ENCODE data around the gene RGMA.
"Not testable (repeated sequence)": the region's sequence is repeated elsewhere in the genome, so short reads cannot be mapped to it uniquely, and the experiment has no call there.

The RGMA gene

DNA sequence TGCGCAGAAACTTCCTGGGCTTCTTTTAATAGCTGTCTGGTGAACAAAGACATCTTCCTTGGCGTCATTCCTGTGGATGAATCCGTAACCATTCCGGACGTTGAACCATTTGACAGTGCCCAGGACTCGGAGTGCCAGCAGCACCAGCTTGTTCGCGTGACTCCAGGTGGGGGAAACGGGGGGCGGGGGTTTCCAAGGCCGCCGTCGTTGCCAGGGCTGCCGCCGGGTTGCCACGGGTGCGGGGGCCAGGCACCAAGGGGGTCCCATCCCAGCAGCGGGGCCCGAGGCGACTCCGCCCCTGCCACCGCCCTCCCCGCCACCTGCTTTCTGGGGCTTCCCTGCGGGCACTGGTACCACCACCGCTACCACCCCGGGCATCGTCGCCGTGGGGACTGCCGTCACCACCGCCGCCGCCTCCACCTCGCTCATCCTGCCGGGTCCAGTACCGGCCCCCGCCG lies 22.8 kb downstream of the RGMA start:
- no peak for DNase-seq

DNA sequence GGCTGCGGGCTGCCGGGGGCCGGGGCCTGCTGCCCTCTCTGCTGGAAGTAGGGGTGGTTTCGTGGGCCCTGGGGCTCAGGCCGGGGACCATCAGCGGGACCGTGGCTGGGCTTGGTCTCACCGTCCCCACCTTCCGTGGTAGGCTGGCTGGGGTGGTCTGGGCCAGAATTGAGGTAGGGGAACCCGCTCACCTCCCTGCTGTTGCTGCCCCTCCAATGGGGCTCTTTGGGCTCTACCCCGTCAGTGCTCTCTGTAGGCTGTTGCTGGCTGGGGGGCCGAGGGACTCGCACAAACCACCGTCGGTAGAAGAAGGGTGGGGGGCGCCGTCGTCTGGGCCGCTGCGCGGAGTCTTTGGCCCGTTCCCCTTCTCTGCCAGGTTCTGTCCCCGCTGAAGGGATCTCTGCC lies 23.4 kb downstream of the RGMA start:
- DNase-seq = no peak

DNA sequence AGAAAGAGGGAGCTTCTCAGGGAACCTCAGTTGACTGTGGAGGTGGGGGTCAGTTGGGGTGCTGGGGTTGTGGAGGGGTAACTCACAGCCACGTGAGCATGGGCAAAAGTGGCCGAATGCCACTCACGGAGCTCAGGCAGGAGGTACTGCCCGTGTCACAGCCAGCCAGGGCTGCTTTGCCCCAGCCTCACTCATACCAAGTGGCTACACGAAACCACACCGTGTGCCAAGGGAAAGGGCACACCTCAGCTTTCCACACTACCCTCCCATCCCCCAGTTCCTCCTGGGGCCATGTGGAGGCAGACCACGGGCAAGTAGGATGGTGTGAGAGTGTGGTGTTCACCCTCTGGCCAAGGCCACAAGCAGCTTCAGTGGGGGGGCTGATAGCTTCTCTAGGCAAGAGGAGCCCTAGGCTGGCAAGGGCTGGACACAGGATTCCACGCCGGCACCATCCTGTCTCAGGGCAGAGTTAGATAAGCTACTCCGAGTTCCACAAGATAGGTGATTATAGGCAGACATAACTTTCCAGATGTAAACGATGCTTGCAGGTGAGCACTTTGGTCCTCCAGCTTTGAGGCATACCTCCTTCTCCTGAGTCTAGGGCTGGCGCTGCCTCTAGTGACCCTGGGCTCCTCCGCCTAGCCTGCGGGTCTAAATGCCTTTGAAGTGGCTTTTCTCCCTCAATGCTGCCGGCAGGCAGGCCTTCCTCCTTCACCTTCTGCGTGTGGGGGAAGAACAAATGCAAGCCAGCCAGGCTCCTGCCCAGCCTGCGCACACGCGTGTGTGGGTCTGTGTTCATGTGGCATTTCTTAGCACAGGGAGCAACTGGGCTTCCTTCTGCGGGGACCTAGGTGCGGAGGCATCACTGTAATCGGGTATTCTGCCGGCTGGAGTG lies 25.0 kb downstream of the RGMA start:
- DNase-seq = peak; percentile 2

DNA sequence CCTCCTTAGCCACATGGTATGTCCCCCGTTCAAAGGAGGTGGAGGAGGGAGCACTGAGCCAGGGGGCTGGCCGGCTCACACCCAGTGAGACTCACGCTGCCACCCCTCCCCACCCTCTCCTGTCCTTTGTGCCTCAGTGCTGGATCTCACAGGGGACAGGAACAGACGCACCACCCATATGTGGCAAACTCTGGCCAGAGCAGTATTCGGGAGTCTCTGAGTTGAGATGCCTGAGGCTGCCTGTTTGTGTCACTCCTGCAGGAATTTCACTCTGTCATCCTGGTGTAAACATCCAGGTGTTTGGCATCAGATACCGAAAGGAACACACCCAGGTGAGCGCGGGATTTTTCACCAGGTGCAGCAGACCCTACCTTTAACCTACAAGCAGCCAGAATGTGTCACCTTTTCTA lies 25.7 kb downstream of the RGMA start:
- no peak for DNase-seq

DNA sequence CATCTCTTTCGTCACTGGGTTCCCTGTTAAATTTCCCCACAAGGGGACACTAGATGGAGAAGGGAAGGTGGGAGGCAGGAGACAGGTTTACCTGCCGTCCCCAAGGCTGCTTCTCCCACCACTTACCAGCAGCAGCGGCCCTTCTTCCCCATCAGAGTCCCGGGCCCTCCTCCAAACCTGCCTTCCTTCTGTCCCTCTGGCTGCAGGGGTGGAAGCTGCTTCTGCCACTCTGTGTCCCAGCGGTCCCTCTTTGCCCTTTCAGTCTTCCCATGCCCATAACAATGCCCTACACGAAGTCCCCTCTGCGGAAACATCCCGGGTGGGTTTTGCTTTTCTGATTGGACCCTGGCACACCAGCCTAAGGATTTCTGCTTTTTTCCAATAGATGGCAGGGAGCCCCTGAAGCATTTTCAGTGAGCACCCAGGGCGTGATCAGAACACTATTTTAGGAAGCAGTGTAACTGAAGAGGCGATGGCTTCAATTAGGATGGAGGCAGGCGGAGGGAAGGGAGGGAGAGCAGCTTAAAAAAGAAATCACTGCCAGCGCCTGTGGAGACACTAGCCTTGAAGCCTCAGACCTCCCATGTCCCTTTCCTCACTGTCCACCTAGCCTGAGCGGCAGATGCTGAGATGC lies 26.3 kb downstream of the RGMA start:
- DNase-seq = not testable (repeated sequence)

DNA sequence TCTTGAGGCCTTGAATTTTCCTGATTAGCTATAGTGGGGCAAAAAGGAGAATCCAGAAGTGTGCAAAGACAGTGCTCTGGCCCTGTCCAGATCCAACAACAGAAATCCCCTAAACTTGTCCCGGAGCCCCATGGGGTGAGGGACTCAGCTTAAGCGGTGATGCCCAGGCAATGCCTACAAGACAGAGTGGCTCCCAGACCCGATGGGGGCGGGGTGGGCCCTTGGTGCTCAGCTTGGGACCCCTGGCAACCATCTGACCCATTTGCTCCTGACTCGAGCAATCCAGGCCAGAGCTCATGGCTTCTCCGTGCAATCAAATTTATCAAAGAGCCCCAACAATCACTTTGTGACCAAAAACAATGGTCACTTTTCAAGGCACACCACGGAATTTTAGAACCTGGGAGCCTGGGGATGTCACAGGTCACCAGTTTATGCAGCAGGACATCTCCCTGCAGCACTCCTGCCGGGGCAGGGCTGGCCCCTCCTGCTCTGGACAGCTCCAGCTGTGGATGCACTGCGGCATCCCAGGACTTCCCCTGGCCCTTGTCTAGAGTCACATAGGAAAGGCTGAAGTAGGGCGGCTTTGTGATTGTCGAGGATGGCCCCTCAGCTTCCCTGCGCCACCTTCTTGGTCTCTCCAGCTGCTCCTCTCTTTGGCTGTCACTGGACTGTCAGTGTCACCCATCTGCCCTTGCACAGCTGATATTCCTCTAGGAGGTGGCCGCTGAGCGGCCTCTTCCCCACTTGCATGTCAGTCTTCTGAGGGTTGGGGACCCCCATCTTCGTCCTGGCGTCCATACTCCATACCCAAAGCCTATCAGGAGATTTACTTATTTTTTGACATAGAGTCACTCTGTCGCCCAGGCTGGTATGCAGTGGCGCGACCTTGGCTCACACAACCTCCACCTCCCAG lies 28.4 kb downstream of the RGMA start:
- DNase-seq = no peak

DNA sequence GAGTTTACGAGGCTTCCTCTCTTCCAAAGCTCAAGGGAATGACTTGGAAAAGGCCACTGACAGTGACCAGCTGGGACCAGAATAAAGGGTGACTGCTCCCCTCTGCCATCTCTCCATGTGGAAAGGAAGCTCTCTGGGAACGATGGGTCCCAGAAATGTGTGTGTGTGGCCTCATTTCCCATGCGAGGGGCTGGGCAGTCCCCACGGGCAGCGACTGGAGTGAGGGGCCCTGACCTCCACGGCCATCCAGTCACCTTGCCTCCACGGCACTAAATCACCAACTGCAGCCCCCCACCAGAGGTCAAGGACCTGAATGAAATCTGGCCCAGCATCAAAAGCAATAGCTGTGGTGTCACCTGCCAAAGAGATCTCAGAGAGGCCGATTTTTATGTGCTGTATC lies 29.6 kb downstream of the RGMA start:
- DNase-seq = no peak

DNA sequence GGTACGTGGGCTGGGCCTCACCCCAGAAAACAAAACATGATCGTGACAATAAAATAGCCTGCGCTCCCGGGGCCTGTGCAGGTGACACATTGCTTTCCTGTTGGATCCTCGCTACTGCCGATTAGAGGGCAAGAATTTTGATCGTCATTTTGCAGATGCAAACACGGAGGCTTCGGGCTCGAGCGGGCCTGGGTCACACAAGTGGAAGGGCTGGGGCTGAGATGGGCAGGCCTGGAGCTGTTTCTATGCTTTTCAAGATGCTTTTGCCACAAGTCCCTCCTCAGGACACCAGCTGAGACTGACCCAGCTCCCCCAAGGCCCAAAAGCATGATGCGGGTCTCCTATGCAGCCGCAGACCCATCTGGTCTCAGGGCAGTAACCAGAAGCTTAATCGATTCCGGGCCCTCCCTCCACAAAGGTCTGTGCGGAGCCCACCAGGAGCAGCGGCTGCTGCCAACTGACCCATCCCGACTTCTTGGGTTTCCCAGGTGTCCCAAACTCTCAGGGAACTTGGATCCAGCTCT lies 30.0 kb downstream of the RGMA start:
- no peak for DNase-seq

DNA sequence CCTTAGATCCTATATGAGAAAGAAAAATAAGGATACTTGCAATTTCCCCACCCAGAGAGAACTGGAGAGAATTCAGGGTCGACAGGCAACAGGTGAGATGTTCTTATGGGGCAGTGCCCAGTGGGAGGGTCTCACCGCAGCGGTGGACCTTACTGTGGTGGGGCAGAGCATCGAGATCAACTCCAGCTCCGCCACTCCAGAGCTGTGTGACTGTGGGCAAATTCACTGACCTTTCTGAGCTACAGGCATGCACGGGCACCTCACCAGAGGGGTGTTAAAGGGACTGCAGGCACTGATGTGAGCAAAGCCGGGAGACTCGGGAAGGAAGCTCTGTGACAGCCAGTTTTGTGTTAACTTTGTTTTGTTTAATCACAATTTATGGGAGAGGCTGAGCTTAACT lies 30.9 kb downstream of the RGMA start:
- DNase-seq = no peak

DNA sequence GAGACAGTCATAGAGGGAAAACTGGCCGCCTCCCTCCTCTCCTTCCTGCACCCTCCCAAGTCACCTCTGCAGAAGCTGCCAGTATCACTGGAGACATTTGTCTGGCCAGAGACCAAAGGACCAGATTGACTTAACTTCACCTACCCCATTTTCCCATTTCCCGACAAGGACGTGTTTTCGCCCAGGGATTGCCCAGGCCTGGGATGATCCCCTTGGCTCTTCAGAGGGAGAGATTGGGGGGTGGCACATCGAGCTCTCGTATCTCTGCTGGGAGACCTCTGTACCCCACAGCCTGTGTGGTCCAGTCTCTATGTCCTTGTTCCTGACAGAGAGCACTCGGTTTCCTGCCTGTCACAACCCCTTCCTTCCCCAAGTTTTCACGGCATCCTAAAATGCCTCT lies 31.4 kb downstream of the RGMA start:
- DNase-seq = no peak

DNA sequence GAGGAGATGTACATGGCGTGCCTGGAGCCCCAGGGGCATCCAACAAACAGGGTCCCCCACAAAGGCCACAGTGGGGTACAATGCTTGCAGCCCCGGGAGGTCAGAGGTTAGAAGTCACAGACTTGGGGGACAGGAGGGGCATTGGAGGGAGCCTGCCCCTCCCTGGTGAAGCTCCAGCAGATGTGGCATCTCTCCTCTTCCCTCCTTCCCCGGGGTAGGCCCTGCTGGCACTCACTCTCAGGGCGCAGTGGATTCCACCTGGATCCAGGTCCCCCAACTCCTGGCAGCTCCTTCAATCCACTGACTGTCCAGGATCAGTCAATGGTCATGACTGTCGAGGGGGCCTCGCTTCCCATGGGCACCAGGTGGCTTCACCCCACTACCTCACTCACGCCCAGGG lies 32.2 kb downstream of the RGMA start:
- DNase-seq = no peak

DNA sequence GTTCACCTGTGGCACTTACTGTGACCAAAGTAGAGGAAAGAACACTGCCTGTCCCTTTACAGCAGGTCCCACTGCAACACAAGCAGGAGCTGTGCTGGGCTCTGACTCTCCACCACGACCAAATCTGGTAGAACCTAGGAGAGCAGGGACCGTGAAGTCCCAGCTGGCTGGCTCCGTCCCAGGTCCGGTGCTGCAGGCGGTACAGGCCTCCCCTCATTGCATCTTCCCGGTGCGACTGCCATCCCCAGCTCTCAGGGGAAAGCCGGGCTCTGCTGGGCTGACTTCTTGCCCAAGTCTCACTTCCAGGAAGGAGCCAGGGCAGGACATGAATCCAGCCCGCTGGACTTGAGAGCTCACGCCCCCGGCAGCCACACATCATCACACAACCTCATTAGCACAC lies 33.8 kb downstream of the RGMA start:
- no peak for DNase-seq

DNA sequence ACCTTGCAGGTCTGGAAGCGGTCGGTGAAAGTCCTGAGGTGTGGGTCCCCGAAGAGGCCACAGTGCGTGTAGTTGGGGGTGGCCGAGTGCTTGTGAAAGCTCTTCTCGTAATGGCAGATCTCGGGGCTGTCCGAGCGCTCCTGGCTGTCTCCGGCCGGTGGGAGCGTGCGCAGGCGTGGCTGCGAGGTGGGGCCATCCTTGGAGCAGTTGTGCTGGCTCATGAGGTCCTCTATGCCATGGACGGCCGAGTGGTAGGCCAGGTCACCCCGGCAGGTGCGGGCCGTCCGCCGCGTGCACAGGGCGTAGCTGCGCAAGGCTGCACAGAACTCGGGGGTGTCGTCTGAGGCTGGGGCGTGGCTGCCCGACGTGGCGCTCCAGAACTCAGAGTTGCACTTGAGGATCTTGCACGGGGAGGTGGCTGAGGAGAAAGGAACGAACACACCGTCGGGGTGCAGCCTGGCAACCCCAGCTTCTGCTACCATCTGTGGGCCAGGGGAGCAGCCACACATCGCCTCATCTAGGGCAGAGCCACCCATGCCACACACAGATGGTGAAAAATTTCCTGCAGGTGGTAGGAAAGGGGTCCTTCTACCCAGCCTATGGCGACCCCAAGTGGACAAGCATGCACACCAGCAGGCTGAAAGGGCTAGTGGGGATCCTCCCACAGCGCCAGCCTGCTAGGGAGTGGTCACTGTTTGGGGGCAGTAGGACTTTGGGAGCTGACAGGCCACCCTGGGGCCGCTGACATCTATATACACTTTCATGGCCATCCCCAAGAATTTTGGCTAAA lies 36.7 kb downstream of the RGMA start:
- no peak for DNase-seq

DNA sequence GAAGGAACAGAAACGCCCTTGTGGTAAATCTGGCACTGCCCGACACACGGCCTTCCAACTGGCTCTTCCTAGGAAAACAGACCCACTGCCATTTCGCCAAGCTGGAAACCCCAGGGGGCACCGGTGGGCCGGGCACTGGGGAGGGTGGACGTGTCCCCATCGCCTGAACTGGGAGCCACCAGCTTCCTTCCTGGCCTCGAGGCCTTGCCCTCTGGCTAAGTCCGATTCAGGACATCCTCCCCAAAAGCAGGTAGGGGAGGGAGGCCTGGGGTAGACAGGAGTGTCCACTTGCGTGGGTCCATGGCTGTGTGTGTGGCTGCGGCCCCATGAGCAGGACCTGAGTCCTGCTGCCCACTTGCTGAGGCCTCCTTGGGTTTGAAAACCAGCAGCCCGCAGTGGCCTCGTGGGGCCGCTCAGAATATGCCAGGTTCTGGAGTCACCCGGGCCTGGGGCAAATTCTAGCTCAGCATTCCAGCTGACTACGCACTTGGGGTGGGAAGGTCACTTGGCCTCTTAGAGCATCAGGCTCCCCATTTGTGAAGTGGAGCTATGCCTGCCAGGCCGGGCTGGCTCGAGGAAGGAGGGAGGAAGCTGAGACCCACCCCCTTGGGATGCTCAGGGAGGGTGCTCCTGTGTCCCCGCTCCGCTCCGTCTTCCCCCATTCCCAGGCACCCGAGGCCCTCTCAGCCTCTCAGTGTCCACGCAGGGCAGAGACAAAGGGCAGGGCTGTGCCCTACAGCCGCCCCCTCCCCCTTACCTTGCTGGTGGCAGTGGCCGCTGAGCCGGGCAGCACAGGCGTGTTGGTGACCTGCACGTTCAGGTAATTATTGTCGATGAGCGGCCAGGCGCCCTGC lies 37.5 kb downstream of the RGMA start:
- no peak for DNase-seq

DNA sequence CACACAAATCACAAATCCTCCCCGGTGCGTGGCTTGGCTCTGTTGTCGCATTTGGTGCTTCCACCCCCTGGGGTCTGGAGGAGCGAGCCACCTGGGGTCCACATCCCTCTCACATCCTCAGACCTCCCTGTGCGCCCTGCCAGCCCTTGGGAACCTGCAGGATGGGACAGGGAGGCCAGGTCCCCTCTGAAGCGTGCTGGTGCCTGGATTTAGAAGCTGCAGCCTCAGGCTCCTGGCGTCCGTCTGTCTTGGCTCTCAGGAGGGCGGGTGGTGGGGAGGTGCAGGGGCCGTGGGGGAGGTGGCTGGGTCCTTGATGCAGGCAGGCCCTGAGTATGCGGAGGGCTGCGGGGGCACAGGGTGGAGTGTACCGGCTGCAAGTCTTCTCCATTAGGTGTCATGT lies 38.4 kb downstream of the RGMA start:
- DNase-seq = no peak

DNA sequence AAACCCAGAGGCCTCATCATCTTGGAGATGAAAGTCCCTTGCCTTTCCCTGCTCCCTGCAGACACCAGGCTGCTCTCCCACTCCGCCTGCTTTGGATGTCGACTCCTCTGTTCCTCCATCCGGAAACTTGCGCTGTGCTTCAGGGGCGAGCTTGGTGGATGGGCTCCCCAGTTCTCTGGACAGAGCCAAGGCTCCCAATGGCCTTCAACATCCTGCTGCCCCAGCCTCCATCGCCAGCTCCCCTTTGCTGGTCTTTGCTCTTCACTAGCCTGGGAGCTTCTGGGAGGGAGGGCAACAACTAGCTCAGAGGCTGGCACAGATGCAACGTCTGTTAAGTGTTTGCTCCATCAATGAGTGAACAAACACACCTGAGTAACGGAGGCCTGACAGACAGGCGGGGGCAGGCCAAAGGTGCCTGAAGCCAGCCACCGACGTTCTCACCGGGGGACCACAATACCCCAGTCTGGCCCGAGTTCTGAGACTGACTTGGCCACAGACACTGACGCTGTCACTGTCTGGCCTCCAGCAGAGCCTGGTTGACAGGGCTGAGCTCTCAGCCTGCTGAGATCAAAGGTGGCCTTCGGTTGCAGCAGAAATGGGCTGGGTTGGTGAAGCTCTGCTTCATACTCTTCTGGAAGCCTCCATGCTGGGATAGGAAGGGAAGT lies 39.0 kb downstream of the RGMA start:
- peak; percentile 55 for DNase-seq

DNA sequence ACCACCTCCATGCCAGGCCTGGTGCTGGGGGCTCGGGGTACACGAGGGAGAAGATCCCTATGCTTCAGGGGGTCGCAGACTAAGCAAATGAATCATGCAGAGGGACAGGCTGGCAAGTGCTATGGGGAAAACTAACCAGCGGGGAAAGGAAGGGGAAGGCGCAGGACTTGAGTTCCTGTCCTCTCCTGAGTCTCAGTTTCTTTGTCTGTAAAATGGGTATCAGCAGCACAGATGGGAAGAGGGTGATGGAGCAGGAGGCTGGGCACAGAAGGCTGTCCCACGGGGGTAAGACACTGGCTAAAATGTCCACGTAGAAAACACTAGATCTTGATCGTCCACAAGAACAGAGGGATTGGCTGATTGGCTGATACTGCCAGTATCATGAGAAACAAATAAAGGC lies 39.8 kb downstream of the RGMA start:
- DNase-seq = no peak

DNA sequence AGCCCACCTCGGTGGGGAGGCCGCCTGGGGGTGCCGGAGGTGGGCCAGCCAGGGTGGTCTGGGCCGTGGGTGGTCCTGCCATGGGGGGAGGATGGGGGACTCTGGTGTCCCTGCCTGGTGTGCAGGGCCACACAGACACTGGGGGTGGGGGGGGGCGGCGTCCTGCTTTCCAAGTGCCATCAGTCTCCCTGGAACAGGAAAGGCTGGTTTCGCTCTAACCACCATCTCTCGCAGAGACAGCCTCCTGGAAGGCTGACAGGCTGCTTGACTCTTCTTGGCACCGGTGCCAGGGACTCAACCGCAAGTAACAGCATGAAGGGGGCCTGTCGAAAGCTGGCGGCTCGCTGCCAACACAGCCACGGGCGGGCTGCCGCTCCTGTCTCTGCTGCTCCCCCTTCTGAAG lies 40.3 kb downstream of the RGMA start:
- DNase-seq = peak; percentile 80

DNA sequence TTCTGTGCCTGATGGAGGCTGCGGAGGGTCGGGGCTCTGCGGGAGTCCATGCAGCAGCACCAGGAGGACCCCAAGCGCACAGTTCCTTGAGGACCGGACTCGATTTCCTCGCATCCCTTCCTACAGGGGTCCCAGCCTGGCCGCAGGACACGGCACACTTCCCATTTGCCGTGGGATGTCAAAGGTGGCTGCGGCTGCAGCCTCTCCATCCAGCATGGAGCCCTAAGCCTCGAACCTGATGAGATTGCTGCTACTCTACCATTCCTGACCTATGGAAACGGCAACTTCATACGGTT lies 40.6 kb downstream of the RGMA start:
- no peak for DNase-seq

DNA sequence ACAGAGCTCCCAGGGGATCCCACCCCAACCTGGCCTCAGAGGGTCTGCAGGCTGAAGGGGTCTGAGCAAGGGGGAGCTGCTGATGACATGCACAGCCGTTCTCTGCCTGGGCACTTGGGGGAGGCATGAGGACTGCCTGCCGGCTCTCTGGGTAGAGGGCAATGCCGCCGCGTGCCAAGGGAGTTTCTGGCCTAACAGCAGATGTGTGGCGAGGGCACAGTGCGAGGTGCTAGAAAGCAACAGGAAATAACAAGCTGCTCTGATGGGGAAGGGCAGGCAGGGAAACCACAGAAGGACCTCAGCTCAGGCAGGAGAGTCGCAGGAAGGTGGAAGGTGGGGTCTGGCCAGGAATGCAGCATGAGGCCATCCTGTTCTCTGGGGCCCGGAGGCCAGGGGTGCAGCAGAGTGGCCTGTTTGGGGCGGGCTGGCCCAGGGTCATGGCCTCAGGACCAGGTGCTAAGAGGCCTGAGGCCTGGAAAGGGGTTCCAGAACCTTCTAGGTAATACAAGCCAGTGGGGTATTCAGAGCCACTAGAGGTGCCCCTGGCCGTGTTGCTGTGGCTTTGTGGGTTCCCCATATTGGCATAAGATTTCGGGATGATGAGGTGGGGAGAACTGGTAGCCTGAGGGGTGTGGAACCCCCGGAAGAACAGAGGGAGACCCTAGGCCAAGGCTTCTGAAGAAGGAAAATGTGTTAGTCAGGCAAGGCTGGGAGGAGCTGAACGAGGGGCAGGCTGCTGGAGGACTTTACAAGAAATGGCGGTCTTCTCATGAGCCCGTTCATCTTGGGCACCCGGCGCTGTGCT lies 41.2 kb downstream of the RGMA start:
- no peak for DNase-seq

Measured in DMS79 treated with DMSO at 0.1 percent for 48 hours (cell line).